Mesenteric fat pad (tissue), 1 donor: ENCODE measurements around the gene TUBB2B. TPM values are rescaled to one million over a fixed set of nuclear protein-coding genes. Genes with fewer than 3 reads are reported as not detected.
"Not testable (repeated sequence)": the region's sequence is repeated elsewhere in the genome, so short reads cannot be mapped to it uniquely, and the experiment has no call there.

Experiments used
- DNase-seq: peaks from one replicate; pipeline ENCODE4 v3.0.0-alpha.2; 2020; ENCODE audit warnings: low spot score
- total RNA-seq: library from RNA; stranded (reverse); fragmentation: NEBNext Ultra II Directional; extraction: Animal tissue kit (Norgen Biotek cat#: 25700); gene quantifications from one replicate; pipeline ENCODE4 v1.2.1, GENCODE V29; 2021
- donor health status: DM: yes; HTN: yes; CAD: no.

Gene TUBB2B
- total RNA-seq, 1 donor from 2014 or later: 12.2 TPM

DNA sequence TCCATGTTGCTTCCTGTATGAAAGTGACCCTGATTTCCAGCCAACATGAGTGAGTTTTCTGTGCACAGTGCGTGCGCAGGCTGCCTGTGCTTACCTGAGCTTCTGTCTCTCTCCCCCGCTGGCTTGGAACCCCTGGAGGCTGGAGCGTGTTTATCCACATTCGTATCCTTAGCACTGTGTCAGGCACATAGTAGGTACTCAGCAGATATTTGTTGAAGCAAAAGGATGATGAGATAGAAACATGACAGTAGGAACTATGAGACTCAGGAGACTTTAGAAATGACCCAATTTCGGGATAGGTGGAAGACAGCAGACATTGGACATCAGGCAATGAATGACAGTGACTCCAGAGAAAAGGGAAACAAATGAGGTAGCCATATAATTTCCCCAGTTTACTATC lies 15.2 kb downstream of the TUBB2B start:
- DNase-seq: no peak

DNA sequence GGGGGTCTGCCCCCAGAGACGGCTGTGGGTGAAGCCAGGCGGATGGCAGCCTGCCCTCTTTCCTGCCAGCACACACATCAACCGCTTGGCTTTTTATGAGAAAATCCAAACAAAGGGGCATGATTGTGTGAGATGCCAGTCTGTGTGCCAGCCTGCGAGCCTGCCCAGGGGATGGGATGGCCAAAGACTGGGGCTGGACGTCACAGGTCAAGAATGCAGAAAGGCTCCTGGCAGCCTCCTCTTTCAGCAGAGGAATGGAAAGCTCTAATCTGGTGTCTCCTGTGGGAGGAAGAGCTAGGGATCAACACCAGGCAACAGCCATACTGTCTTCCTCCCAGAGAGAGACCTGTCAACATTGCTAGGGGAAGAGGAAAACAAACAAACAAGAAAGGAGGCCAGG lies 15.8 kb downstream of the TUBB2B start:
- no peak for DNase-seq

DNA sequence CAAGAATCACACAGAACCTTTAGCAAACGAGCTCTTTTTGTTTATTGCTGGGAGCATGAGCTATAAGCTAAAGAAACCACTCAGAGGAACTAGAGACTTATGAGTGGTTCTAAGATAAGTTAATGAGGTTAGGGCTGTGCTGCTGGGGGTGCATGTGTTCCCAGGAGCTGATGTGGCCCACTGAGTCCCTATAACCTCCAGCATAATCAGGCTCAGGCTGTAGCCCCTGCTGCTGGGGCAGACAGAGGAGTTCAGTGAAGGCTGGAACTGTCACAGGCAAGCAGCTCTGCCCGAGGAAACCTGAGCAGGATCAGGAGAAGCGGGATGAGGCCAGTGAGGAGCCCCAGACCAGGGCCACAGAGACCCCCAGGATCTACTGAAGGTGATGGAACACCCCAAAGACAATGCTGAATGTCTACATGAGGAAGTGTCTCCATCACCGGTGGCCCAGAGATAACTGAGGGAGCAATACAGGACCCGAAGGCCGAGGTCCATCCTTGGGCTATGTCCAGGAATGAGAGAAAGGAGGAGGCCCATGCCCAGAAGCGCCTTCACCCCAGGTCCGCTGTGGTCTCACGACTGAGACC lies 17.3 kb downstream of the TUBB2B start:
- no peak for DNase-seq

DNA sequence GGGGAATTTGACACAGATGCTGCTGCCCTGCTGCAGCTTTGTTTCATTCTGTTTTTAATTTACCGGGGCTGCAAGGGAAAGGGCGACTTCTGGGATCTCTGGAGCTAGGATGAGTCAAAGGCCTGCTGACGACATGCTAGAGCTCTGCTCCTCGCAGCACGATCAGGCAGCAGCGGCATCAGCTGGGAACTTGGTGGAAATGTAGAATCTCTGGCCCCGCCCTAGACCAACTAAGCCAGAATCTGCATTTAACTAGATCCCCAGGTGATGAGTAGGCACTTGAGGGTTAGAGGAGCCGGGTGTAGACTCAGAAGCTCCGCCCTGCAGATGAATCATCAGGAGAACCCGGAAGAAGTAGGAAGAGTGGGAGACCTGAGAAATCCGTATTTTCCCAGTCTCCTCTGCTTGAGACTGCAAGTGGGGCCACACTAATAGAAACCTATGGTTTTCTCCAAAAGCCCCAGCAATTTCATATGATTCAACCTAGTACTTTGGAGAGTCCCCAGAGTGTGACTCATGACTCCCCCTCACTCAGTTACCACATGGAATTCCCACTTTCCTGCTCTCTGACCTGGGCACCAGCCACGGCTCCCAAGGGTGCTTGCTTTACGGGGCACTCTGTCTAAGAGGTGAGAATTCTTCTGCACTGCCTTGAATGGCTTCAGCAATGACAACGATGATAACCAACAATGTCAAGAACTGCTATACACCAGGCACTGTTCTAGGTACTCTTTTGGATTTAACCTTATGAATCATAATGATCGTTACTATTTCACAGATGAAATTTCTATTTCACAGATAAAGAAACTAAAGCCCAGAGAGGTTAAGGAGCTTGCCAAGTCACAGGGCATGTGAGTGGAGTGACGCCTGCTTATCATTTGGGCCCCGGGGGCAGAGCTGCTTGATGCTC lies 18.1 kb downstream of the TUBB2B start:
- DNase-seq: no peak

DNA sequence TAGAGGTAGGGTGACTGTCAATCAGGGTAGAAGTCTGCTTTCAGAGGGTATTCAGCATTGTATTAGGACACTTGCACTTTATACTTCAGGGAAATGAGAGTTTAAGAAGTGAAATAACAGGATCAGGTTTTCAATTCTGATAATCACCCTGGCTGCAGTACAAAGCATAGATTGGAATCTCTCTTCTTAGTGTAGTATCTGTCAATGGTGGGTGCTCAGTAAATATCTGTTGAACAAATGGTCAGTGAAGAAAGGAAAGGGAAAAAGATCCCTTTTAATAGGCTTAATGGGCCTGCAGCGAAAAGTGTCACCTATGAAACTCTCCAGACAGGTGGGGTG lies 18.7 kb downstream of the TUBB2B start:
- no peak for DNase-seq

DNA sequence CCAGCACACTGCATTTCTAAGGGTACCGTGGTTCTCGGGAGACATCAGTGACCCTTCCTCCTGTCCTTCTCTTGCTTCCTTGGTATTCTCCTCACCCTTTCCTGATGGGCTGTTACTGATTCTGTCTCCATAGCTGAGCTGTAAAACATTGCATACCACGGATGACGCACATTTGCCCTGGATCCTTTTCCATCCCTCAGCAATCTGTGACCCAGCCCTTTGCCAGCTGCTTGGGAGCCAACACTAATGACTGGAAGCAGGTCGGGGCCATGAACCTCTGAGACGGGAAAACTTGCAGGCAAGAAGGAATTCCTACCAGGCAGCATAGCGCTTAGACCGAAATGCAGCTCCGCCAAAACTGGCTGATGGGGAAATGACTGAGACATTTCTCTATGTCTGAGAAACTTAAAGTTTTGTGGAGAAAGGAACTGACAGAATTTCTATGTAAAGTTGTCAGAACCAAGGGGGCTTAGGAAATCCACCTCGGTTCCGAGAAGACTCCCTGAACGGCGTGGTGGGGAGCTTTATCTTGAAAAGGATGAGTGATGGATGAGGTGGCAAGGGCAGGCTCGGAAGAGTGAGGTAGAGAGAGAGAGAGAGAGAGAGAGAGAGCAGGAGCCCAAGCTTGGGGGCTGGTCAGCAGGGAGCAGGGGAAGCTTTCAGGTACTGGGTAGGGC lies 19.2 kb downstream of the TUBB2B start:
- DNase-seq: no peak

DNA sequence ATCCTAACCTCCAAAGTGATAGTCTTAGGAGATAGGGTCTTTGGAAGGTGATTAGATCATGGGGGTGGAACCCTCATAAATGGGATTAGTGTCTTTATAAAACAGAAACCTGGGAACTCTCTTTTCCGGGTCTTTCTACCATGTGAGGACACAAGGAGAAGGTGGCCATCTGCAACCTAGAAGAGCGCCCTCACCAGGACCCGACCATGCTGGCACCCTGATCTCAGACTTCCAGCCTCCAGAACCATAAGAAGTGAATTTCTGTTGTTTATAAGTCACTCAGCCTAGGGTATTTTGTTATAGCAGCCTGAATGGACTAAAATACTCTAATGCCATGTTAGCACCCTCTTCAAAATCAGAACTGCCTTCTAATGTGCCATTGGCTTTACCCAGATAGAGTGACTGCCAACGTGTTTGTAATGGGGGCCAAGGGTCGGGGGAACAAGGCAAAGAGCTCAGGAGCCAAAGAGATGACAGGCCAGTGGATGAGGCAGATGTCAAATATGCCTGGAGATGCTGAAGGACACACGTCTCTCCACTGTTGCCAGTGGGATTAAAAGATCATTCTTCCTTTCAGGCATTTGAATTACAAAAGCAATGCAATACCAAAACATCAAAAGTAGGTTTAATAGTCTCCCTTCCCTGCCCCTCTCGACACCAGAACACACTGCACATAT lies 21.0 kb downstream of the TUBB2B start:
- DNase-seq: no peak

DNA sequence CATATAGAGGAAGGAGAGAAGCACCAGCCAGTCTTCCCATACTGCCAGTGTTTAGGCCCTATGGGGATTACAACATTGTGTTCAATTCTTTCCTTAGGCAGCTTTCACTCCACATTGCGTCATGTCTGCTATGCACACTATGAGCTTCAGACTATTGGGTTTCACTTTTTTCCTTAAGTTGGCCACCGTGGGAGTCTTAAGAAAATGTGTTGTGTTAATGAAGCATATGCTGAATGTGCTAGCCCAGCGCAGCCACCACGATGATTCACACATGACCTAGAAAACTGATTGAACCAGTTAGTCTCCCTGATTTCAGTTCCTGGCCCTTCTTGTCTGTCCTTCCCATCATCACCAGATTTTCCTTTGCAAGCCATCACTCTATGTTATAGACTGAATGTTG lies 21.5 kb downstream of the TUBB2B start:
- DNase-seq: no peak

DNA sequence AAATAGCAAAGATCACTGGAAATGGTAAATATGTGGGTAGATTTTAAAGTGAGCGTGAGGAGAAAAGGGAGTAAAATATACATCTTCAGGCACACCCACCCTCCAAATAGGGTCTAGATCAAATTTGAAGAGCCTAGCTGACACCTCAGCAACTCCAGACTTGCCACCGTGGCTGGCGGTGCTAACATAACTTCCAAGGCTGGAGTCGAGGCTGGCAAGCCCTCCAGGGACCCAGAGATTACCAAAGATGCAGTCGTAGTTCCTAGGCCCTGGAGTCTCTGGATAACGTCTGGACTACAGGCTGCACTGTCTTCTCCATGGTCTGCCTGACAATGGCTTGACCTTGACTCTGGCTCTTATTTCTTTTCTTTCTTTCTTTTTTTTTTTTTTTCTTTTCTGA lies 22.5 kb downstream of the TUBB2B start:
- DNase-seq: no peak

DNA sequence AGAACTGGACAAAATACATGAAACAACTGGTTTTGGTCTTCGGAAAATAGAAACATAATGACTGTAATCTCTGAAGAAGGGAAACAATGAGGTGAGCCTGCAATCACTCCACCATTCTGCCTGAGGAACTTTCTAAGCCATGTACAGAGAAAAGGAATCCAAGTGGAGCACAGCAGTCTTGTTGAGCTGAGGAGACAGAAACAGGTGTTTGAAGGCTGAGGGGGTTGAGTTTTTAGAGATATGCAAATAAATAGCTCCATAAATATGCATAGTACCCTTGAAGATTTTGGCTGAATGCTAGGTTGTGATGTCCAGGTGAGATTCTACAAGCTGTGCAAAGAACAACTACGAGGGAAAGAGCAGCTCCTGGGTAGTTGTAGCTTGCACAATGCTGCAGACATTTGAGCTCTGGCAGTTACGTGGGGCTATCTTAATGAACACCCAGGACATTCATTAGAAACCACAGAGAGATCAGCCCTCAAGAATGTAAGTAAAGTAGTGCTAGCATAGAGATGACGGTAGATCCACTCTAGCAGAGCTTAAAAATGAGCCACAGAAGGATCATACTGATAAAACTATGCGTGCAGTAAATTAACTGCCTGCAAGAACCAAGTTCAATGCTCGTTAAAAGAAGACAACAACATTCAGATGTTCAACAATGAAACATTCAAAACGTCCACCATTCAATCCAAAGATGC lies 24.3 kb downstream of the TUBB2B start:
- no peak for DNase-seq

DNA sequence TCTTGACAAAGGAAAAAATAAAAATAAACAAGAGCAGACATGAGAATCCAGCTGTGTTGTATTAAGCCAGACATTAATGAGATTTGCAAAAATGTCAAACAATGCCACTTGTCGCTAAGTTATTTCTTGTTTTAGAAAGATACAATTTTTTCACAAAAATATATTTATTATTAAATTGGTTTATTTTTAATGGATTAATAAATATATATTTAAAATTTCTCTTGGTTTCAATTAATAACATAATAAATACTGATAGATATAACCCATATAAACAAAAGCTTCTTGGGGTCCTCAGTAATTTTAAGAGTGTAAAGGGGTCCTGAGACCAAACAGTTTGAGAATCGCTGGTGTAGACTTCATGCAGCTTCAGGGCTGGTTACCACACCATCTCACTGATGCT lies 26.1 kb downstream of the TUBB2B start:
- no peak for DNase-seq

DNA sequence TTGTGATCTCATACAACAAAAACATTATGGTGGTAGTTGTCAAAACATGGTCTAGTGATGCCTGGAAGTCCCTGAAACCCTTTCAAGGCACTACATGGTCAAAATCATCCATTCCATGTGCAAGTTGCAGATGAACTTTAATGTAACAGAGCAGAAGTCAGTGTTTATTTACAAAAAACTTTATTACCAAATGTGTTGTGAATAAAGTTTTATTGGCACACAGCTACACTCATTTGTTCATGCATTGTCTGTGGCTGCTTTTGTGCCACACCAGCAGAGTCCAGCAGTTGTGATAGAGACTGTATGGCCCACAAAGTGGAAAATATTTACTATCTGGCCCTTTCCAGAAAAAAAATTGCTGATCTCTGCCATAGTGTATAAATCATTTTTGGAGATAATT lies 26.8 kb downstream of the TUBB2B start:
- no peak for DNase-seq

DNA sequence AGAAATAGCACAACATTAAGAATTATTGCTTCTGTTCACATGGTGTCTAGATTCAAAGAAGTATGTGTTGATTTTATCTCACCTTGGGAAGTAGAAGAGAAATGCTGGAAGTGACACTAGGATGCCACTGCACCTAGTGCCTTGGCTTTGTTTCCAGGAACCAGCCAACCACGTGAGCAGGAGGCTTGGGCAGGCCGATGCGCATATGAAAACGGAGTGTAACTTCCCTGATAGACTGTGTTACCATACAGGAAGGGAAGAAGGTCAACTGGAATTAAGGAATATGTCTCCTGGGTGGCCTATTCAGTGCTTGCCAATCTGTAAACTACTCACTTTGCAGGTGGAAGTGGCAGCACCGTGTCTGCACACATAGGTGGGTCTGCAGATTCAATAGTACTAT lies 28.1 kb downstream of the TUBB2B start:
- DNase-seq: no peak

DNA sequence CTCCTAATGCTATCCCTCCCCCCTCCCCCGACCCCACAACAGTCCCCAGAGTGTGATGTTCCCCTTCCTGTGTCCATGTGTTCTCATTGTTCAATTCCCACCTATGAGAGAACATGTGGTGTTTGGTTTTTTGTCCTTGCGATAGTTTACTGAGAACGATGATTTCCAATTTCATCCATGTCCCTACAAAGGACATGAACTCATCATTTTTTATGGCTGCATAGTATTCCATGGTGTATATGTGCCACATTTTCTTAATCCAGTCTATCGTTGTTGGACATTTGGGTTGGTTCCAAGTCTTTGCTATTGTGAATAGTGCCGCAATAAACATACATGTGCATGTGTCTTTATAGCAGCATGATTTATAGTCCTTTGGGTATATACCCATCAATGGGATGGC lies 29.7 kb downstream of the TUBB2B start:
- not testable (repeated sequence) for DNase-seq

DNA sequence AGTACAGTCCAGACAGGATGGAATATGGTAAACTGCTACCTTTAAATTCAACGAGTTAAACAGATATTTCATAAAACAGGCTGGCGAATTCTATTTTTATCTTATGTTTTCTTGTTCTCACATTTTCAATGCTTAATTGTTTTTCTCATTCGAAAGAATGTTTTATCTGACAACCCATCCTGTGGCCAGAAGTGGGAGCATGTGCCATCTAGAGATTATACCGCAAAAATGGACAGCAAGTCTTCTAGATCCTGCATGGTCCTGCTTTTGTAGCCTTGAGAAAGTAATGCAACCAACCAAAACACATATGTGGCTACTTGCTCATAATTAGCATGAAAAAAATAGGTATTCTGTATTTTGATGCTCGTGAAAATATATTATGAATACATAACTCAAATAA lies 30.7 kb downstream of the TUBB2B start:
- no peak for DNase-seq

DNA sequence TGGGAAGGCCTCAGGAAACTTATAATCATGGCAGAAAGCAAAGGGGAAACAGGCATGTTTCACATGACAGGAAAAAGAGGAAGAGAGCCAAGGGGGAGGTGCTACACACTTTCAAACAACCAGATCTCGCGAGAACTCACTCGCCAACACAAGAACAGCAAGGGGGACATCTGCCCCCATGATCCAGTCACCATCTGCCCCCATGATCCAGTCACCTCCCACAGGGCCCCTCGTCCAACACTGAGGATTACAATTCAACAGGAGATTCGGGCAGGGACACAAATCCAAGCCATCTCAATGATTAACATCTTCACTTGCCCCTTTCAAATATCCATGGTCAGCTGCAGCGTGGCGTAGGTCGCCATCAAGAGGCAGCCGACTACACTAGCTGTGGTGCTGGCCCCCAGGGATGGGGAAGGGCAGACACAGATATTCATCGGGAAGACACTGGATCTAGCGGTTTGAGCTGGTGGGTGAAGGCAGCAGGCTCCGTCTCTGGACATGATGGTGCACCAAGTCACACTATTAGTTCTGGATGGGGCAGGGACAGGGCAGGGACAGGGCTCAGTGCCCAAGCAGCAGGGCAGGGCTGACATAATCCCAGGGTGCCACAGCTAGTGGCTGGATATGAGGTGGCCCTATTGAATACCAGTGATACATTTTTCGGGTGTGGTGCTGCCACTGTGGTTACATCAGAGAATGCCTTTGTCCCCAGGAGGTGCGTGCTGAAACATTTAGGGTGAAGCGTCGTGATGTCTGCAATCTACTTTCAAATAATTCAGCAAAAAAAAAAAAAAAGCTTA lies 31.6 kb downstream of the TUBB2B start:
- no peak for DNase-seq

DNA sequence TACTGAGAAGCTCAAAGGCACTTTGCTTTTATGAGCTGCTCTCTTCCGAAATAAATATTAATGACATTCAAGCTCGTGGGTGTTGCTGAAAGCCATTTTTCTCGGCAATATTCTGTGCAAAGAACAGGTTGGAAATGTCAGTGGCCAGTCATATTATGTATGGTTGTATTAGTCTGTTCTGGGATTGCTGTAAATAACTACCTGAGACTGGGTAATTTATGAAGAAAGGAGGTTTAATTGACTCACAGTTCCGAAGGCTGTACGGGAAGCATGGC lies 32.1 kb downstream of the TUBB2B start:
- no peak for DNase-seq

DNA sequence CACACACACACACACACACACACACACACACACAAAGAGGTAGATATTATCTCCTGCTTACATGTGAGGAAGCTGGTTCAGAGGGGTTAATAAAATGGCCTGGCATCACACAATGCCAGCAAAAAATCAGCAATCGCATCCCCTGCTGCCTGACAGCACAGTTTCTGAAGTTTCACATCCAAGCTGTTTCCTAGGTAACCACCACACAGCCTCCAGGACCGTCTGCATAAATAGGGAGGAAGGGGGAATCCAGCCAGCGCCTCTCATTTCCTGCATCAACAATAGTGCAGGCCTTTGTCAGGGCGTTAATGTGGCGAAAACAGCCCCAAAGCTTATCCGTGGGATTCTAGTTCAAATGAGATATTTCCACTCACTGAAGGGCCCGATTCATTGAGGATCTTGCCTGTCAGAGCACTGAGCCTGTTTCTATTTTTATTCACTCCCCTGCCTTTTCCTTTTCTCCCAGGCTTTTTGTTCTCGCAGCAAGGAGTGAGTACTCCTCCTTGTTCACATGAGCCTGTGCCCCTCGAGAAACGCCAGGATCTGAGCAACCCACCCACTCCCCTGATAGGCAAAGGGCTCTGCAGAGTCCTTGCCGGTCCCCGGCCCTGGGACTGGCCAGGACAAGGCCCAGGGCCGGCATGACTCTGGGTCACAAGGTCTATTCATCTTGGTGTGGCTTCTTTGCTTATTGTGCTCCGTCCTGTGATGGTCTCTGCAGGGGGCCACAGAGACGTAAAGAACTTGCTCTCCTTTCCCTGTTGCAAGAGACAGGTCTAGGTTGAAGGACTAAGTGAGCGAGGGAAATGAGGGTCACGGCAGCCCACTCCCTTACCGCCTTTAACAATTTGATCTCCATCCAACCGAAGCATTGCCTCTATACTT lies 32.7 kb downstream of the TUBB2B start:
- no peak for DNase-seq

DNA sequence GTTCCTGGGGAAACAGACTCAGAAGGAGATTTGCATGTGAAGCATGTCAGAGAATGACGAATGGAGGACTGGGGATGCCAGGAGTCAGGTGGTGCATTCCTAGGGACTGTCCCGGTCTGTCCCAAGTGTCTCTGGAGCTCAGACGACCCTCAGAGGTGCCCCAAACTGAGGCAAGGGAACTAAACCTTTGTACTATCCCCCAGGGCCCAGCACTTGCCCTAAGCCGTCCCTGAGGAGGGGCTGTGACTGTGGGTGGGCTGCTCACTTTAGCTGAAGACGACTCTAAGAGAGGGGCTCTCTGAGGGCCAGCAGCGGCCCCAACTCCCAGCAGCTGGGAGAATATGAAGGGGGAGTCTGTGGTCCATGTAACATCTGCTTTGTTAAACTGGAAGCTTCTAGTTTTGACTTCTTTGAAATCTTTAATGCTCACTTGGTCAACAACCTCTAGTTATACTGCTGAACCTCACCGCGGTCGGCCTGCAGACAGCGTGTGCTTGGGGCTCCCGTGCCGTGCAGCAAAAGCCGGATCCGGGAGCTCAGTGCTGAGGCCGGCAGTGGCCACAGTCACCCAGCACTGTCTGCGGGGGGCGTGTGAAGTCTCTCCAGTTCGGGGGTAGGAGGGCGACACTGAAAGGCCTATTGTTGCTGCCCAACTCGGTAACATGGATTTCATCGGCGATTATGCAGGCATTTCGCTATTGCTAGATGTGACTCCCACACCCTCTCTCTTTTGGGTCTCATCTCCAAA lies 34.2 kb downstream of the TUBB2B start:
- no peak for DNase-seq
